Measurements from ENCODE around the gene LRRC2. TPM values are rescaled to one million over a fixed set of nuclear protein-coding genes. Genes with fewer than 3 reads are reported as not detected.

The LRRC2 gene
- total and polyA plus RNA-seq, 2 of the 13 experiments (the other 11 are each of a cell fraction or from before 2014, with no cell fraction given), result 0.27 to 0.58 TPM

- TF ChIP-seq NRL (CRISPR knock-in tag; IDR thresholded peaks at IDR 0.05; ENCODE audit: borderline replicate concordance) (peak; percentile 84), ZNF451 (CRISPR knock-in tag; IDR thresholded peaks at IDR 0.05) (no peak), POGZ (CRISPR knock-in tag; IDR thresholded peaks at IDR 0.05) (0 out of 2 replicates have a peak, but pooled peaks have one; percentile 19), ZNF317 (CRISPR knock-in tag; IDR thresholded peaks at IDR 0.05) (0 out of 2 replicates have a peak, but pooled peaks have one; percentile 30), HES4 (CRISPR knock-in tag; IDR thresholded peaks at IDR 0.05; ENCODE audit: borderline replicate concordance) (0 out of 2 replicates have a peak, but pooled peaks have one; percentile 52), FOXP1 (IDR thresholded peaks at IDR 0.05) (peak; percentile 76), FOXP1 (CRISPR knock-in tag; IDR thresholded peaks at IDR 0.05) (peak; percentile 98), PRDM15 (CRISPR knock-in tag; IDR thresholded peaks at IDR 0.05) (0 out of 2 replicates have a peak, but pooled peaks have one; percentile 41), ZNF800 (CRISPR knock-in tag; IDR thresholded peaks at IDR 0.05) (peak; percentile 52), HMG20B (CRISPR knock-in tag; conservative IDR thresholded peaks at IDR 0.05) (no peak), THAP9 (CRISPR knock-in tag; IDR thresholded peaks at IDR 0.05; ENCODE audit: borderline replicate concordance) (peak; percentile 44; the same call in 1 of the 2 replicates), HDAC1 (CRISPR knock-in tag; IDR thresholded peaks at IDR 0.05) (peak; percentile 44; the same call in 1 of the 2 replicates), ZFAT (CRISPR knock-in tag; conservative IDR thresholded peaks at IDR 0.05) (no peak), NAIF1 (CRISPR knock-in tag; IDR thresholded peaks at IDR 0.05; ENCODE audit: borderline replicate concordance) (no peak), CREBL2 (CRISPR knock-in tag; IDR thresholded peaks at IDR 0.05; ENCODE audit: borderline replicate concordance) (no peak), ZBTB10 (CRISPR knock-in tag; IDR thresholded peaks at IDR 0.05; ENCODE audit: borderline replicate concordance) (0 out of 2 replicates have a peak, but pooled peaks have one; percentile 22), PCBP2 (optimal IDR thresholded peaks at IDR 0.05; ENCODE audit: low read depth, low read length, poor library complexity, severe bottlenecking) (no peak)
Measured at GRCh38 chr3:46566040-46566641, at the start of gene LRRC2 (continued).

Data from HepG2 (cell line).